Myometrial cell (primary cell): ENCODE results near the gene CRACR2B. TPM values are rescaled to one million over a fixed set of nuclear protein-coding genes. Genes with fewer than 3 reads are reported as not detected.

Experiments used
- total RNA-seq: library from RNA; depleted of rRNA; stranded (reverse); fragments of >200 nt; gene quantifications from 2 replicates; pipeline ENCODE4 v1.2.3, GENCODE V29; 2015

CRACR2B gene
- 1.8 and 2.9 TPM in 2 replicates for total RNA-seq

DNA sequence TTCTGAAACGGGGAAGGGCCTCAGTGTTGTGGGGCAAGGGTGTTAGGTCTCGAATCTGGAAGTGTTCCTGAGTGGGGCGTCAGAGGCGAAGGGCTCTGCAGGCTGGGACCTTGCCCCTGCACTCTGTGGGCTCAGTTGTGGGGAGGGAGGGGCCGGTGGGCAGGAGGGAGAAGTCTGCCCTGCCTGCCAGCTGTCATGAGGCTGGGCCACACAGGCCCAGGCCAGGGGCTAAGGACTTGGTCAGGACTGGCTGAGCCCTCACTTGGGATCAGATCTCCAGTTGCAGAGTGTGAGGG lies at the start of gene CRACR2B:
TSS of gene CRACR2B (plus strand) at position 23 of the 296 bp plus-strand sequence. CDS start 689 bp downstream, outside the sequence.

DNA sequence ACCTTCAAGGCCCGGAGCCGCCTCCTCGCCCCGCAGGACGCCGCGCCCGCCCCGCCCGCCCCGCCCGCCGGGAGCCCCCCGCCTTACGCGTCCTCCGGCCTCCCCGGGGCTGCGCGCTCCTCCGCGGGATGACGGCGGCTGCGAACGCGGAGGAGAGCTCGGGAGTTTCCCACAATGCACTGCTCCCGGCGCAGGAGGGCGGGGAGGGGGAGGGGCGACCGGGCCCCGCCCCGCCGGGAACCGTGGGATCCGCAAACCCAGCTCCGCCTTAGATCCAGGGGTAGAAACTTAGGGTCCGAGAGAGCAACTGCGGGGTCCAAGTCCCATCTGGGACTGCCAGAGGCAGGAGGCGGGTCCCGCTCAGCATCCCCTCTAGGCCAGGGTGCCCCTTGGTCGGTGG lies 37.8 kb upstream of the CRACR2B start, which contains the start of gene CEND1:
TSS of gene CEND1 (minus strand) at position 148 of the 400 bp plus-strand sequence. CDS start 1,514 bp downstream, outside the sequence.

DNA sequence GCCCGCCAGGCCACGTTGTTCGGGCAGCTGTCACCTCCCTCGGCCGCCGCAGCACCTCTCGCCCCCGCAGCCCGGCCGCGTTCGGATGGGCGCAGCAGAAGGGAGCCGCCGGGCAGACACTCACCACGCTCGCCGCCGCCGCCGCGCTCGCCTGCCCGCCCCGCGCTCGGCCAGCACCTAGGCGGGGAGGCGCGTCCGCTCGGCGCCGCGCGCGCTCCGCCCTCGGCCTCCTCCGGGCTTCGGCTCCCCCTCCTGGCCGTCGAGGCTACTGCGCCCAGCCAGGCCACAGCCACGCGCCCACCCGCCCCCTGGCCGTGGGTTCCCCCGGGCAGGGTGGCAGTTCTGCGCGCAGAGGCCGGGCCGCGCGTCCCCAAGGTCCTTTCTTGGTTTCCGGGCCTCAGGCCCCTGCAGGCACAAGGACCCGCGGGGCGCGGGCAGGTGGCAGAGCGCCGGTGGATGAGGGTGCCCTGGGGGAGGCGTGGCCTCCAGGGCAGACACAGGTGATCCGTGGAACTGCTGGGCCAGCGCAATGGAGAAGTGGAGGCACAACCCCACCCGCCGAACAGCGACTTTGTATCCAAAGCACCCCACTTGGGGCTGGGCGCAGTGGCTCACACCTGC lies 29.5 kb upstream of the CRACR2B start, which contains the start of gene SLC25A22:
TSS of gene SLC25A22 (minus strand) at position 189 of the 621 bp plus-strand sequence. CDS start 3,275 bp downstream, outside the sequence.

DNA sequence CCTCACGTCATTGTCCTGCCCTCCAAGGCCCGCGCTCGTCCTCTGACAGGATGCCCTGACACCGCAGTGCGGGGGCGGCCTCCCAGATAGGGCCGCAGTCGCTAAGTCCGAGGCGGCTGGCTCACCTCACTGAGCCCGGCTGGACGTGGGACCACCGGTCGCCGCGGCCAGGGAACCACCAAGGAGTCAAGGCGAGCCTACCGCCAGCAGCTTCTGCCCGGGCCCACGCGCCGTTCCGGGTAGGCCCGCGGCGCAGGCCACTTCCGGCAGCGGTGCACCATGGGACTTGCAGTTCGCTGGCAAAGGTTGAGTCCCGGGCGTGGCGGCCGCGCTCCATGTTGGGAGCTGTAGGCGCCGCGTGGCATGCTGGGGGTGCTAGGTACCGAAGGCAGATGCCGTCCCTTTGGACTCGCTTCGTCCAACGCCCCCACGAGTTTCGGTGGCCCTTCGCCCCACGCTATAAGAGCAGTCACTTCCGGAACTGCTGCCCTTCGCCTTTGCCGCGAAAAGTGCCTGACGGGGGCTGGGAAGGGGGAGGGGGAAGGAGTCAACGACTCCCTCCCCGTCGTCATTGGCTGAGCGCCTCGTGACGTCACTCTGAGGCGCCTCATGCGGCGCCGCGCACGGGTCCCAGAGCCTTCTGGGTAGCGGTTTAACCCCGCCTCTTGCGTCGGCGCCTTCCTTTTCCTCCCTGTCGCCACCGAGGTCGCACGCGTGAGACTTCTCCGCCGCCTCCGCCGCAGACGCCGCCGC lies 18.3 kb upstream of the CRACR2B start, which contains the start of gene RPLP2:
TSS of gene RPLP2 (plus strand) at position 681 of the 753 bp plus-strand sequence. CDS start 268 bp downstream, outside the sequence.

DNA sequence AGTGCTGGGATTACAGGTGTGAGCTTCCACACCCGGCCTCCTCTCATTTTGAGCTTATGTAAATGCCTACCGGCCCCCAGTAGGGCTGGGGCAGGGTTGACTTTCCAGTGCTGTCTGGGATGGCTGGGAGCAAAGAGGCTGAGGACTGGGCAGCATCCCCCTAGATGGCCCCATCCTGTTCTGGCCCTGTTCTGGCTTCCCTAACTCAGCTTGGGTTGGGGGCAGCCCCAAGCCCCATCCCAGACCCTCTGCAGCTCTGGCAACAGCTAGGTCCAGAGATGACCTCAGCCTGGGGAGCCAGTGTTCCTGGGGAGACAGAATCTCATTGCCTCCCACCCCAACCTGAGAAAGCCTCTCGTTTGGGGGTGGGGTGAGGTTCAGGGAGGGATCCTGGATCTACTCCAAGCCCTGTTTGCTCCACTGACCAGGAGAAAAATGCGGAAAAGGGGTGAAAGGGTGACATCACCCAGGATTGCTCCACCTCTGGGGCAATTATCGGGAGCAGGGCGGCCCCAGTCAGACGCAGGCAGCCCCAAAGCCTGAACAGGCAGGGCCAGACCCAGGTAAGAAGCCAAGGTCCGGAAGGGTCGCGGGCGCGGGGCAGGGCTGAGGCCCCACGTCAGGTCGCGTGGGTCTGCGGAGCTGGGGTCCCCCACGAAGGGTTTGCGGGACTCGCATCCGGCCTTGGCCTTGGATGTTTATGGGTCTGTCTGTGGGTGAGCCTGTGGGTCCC lies 9.2 kb upstream of the CRACR2B start, which contains the start of gene PNPLA2:
TSS of gene PNPLA2 (plus strand) at position 519 of the 733 bp plus-strand sequence. CDS start 805 bp downstream, outside the sequence.

DNA sequence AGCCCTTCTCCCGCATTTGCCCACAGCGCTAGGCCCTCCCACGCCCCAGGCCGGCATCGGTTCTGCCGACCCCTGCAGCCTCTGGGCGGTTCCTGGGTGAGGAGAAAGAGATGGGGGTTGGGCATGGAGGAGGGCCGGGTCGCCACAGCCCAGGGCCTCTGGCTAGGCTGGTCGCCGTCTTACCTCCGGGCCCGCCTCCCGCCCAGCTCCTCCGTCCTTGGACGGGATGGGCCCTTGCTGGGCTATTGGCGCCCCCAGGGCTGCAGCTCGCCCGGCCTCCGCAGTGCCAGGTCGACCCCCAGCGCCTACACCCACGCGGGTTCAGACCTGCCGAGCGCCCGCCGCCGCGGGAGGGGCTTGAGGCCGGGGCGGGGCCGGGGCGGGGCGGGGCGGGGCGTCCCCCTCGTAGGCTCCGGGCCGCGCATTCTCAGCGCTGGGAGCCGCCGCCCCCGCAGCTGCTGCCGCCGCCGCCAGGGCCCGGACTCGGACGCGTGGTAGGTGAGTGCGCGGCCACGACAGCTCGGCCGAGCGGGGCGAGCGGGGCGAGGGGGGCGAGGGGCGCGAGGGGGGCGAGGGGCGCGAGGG lies 4.9 kb downstream of the CRACR2B start, which contains the start of gene CD151:
TSS of gene CD151 (plus strand) at position 424 of the 585 bp plus-strand sequence. CDS start 3,118 bp downstream, outside the sequence.

DNA sequence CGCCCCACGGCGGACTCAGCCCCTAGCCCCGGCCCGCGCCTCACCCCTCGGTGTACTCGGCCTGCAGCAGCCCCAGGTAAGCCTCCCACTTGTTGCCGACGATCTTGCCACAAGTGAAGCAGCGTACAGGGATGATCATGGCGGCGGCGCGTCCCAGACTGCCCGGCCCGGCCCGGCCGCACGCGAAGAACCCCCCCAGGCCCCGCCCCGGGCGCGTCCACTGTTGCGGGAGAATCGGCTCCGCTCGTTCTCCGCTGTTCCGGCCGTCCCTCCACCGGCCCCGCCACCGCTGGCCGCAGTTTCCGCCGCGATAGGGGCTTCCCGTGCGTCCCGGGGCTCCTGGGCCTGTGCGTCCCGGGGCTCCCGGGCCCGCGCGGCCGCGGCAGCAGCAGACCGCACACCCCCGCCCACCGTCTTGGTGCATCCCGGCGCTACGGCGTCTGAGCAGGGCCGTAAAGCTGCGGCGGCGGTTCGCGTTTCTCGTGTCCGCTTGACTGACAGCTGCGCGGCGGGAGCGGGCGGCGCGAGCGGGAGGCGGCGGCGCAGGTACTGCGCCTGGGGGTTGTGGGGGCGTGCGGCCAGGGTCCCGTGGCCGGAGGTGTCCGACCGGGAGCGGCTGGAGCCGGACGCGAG lies 14.8 kb downstream of the CRACR2B start, which contains the start of the genes POLR2L and TSPAN4:
TSS of gene POLR2L (minus strand) at position 160 of the 633 bp plus-strand sequence. CDS start at position 139, 21 bp downstream.
TSS of gene TSPAN4 (plus strand) at position 483 of the 633 bp plus-strand sequence. CDS start 7,453 bp downstream, outside the sequence.

Other genes starting within 250 kb of the CRACR2B start
- gene IRF7, start 212.0 kb upstream of the CRACR2B start, total RNA-seq = 11.7 and 21.3 TPM in 2 replicates
- gene CDHR5, start 203.0 kb upstream of the CRACR2B start, total RNA-seq = not detected in 2 replicates
- not detected in 2 replicates for gene SCT, start 200.7 kb upstream of the CRACR2B start, total RNA-seq
- gene DRD4, start 190.7 kb upstream of the CRACR2B start, total RNA-seq = not detected in 2 replicates
- gene DEAF1, start 132.7 kb upstream of the CRACR2B start, total RNA-seq = 20.0 and 26.5 TPM in 2 replicates
- 27.5 and 48.1 TPM in 2 replicates for gene TMEM80, start 132.1 kb upstream of the CRACR2B start, total RNA-seq
- gene EPS8L2, start 121.7 kb upstream of the CRACR2B start, total RNA-seq = 31.1 and 40.8 TPM in 2 replicates
- 155 and 167 TPM in 2 replicates for gene TALDO1, start 80.5 kb upstream of the CRACR2B start, total RNA-seq
- 23.2 and 49.3 TPM in 2 replicates for gene GATD1, start 50.4 kb upstream of the CRACR2B start, total RNA-seq
- gene CEND1, start 37.8 kb upstream of the CRACR2B start, total RNA-seq = 0.89 and 3.5 TPM in 2 replicates
- gene SLC25A22, start 29.6 kb upstream of the CRACR2B start, total RNA-seq = 18.2 and 20.0 TPM in 2 replicates
- 21.6 and 28.0 TPM in 2 replicates for gene PIDD1, start 22.7 kb upstream of the CRACR2B start, total RNA-seq
- 457 and 731 TPM in 2 replicates for gene RPLP2, start 18.0 kb upstream of the CRACR2B start, total RNA-seq
- gene PNPLA2, start 9.0 kb upstream of the CRACR2B start, total RNA-seq = 16.7 and 25.2 TPM in 2 replicates
- 806 and 946 TPM in 2 replicates for gene CD151, start 5.0 kb downstream of the CRACR2B start, total RNA-seq
- gene POLR2L, start 14.6 kb downstream of the CRACR2B start, total RNA-seq = 214 and 287 TPM in 2 replicates
- 197 and 276 TPM in 2 replicates for gene TSPAN4, start 14.9 kb downstream of the CRACR2B start, total RNA-seq
- gene CHID1, start 82.9 kb downstream of the CRACR2B start, total RNA-seq = 121 and 149 TPM in 2 replicates
- gene AP2A2, start 98.0 kb downstream of the CRACR2B start, total RNA-seq = 56.2 and 60.1 TPM in 2 replicates
- not detected in 2 replicates for gene MUC6, start 208.8 kb downstream of the CRACR2B start, total RNA-seq
- not detected in 2 replicates for gene MUC2, start 247.0 kb downstream of the CRACR2B start, total RNA-seq